ENCODE results near the gene ADAMTS7. TPM values are rescaled to one million over a fixed set of nuclear protein-coding genes. Genes with fewer than 3 reads are reported as not detected.

ADAMTS7 gene
- total and polyA plus RNA-seq, 2 of the 8 experiments (the other 6 are each of a cell fraction or from before 2014, with no cell fraction given), result 27.9 to 45.2 TPM

DNA sequence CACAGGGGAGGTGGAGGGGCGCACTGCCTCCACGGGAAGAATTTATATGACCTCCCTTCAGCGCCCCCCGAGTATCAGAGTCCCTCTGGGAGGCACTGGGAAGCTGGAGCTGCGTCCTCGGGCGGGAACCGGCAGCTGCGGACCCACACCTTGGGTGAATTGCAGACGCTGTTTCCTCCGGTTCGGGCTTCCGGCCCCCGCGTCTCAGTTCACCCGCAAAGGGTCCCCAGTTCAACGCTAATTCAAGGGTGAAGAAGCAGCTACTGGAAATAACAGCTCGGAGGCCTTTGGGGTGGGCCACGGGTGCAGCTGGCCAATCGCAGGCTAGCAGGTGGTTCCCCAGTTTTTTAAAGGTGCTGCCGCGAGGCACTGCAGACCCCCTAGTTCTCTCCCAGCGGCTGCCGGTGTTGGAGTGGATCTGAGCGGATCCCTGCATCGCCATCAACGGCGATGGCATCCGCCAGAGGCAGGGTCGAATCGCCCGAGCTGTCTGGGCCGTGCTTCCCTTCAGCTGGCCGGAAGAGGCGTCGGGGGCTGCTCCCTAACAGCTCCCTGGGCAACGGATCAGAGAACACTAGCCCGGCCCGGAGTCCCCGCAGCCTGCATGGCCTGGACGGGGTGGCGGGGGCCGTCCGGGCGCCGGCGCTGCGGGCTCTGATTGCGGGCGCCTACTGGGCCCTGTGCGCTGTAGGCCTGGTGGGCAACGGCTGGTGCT, 19.4 kb upstream of the ADAMTS7 start (continued):
- TF ChIP-seq, protein P1, sequence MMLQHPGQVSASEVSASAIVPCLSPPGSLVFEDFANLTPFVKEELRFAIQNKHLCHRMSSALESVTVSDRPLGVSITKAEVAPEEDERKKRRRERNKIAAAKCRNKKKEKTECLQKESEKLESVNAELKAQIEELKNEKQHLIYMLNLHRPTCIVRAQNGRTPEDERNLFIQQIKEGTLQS (IDR thresholded peaks at IDR 0.05; ENCODE audit: insufficient read depth, low read depth, low read length), result no peak
- TF ChIP-seq BACH1 (IDR thresholded peaks at IDR 0.05; ENCODE audit: low read length) (no peak), RFX5 (IDR thresholded peaks at IDR 0.05; ENCODE audit: borderline replicate concordance, low read depth, low read length) (no peak)
- TF ChIP-seq, protein P2, sequence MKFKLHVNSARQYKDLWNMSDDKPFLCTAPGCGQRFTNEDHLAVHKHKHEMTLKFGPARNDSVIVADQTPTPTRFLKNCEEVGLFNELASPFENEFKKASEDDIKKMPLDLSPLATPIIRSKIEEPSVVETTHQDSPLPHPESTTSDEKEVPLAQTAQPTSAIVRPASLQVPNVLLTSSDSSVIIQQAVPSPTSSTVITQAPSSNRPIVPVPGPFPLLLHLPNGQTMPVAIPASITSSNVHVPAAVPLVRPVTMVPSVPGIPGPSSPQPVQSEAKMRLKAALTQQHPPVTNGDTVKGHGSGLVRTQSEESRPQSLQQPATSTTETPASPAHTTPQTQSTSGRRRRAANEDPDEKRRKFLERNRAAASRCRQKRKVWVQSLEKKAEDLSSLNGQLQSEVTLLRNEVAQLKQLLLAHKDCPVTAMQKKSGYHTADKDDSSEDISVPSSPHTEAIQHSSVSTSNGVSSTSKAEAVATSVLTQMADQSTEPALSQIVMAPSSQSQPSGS (IDR thresholded peaks at IDR 0.05; ENCODE audit: low read length), result no peak

Data from H1 (cell line).